Bone marrow (tissue), 2 donors: ENCODE measurements around the gene GALNT11.

ENCODE experiments used
- DNase-seq, 2 donors: peaks; one replicate each; lab custom pipeline; 2025; lab: John Stamatoyannopoulos, UW

GALNT11 gene

DNA sequence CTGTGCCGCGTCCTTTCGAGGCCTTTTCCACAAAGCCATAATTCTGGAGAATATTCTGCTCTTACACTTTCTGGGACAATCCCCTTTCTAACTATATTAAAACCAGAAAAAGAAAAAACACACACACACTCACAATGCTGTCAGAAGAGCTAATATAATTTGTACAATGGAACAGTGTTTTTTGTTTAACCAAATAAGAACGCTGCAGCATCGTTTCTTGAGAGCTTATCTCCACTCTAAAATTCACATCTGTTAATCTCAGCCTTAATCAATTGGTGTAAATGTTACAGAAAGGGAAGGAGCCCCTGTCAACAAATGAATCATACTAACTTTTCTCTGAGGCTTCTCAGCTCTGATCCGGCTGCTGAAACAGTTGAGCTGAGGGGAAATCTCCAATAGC is 123.9 kb downstream of the GALNT11 start:
- DNase-seq, result no peak

GRCh38 chr7:152152267-152152666 is 126.8 kb downstream of the GALNT11 start:
- DNase-seq, result no peak

GRCh38 chr7:152158801-152159587 is 133.5 kb downstream of the GALNT11 start:
- DNase-seq, result no peak

- DNase-seq, result no peak
Observed at GRCh38 chr7:152161171-152161570, 135.7 kb downstream of the GALNT11 start.

- no peak for DNase-seq
Observed at GRCh38 chr7:152162287-152162686, 136.8 kb downstream of the GALNT11 start.
